Neural cell (in vitro differentiated cells): ENCODE data around the gene DLGAP4. TPM values are rescaled to one million over a fixed set of nuclear protein-coding genes. Genes with fewer than 3 reads are reported as not detected.

Source experiments
- H2AFZ ChIP-seq: fragments of 200-600, 300-800 bp; sonication (generic), shearing (Covaris generic); 2 replicates; pipeline ENCODE4 v1.6.0; 2014; ENCODE audit warnings: low read depth, mild to moderate bottlenecking, antibody characterized with exemption, low read length, moderate library complexity
- H3F3A ChIP-seq: fragments of 200-600 bp; shearing (Covaris generic); 2 replicates; pipeline ENCODE4 v1.6.1; 2016; ENCODE audit warnings: mild to moderate bottlenecking, moderate library complexity, mixed read lengths, antibody characterized with exemption, low read length; ENCODE audit not compliant: insufficient read depth, poor library complexity, severe bottlenecking
- H3K27ac ChIP-seq: fragments of 200-600, 300-800 bp; sonication (generic), shearing (Covaris generic); 2 replicates; pipeline ENCODE4 v1.5.1; 2014; ENCODE audit warnings: mild to moderate bottlenecking, low read length, moderate library complexity
- H3K27me3 ChIP-seq: fragments of 300-800, 200-600 bp; sonication (generic), shearing (Covaris generic); 2 replicates; pipeline ENCODE4 v1.6.0; 2014; ENCODE audit warnings: mild to moderate bottlenecking, low read depth, low read length, moderate library complexity; ENCODE audit not compliant: insufficient read depth
- H3K36me3 ChIP-seq: fragments of 300-800, 200-600 bp; sonication (generic), shearing (Covaris generic); 2 replicates; pipeline ENCODE4 v1.5.1; 2014; ENCODE audit warnings: mild to moderate bottlenecking, antibody characterized with exemption, low read length, moderate library complexity; ENCODE audit not compliant: insufficient read depth
- H3K4me2 ChIP-seq: fragments of 300-800, 200-600 bp; sonication (generic), shearing (Covaris generic); 2 replicates; pipeline ENCODE4 v1.6.0; 2014; ENCODE audit warnings: mild to moderate bottlenecking, low read length
- H3K4me3 ChIP-seq: fragments of 300-800, 200-600 bp; sonication (generic), shearing (Covaris generic); 2 replicates; pipeline ENCODE4 v1.5.1; 2014; ENCODE audit warnings: mild to moderate bottlenecking, low read length, moderate library complexity
- H3K79me2 ChIP-seq: fragments of 200-600 bp; shearing (Covaris generic); replicated peaks from 2 replicates; pipeline ENCODE4 v1.6.0; 2014; ENCODE audit warnings: mild to moderate bottlenecking, low read length, moderate library complexity; ENCODE audit not compliant: insufficient read depth
- H3K9ac ChIP-seq: fragments of 300-800, 200-600 bp; sonication (generic), shearing (Covaris generic); 2 replicates; pipeline ENCODE4 v1.6.1; 2016; ENCODE audit warnings: mild to moderate bottlenecking, low read length, mixed read lengths
- H3K9me2 ChIP-seq: fragments of 200-600 bp; shearing (Covaris generic); 2 replicates; pipeline ENCODE4 v1.6.1; 2016; ENCODE audit warnings: mild to moderate bottlenecking, low read length, mixed read lengths; ENCODE audit not compliant: insufficient read depth
- H3K9me3 ChIP-seq: fragments of 200-600, 300-800 bp; sonication (generic), shearing (Covaris generic); 2 replicates; pipeline ENCODE4 v1.6.1; 2016; ENCODE audit warnings: mild to moderate bottlenecking, mixed run types, low read length, moderate library complexity, mixed read lengths
- H4K20me1 ChIP-seq: fragments of 200-600 bp; shearing (Covaris generic); 2 replicates; pipeline ENCODE4 v1.6.1; 2016; ENCODE audit warnings: mild to moderate bottlenecking, mixed run types; ENCODE audit not compliant: insufficient read depth
- CTCF ChIP-seq: fragments of 450-650 bp; IDR thresholded peaks from 2 replicates; pipeline ENCODE4 v1.5.1; 2014; ENCODE audit warnings: antibody characterized with exemption, mild to moderate bottlenecking, moderate library complexity; ENCODE audit not compliant: poor library complexity, severe bottlenecking
- EP300 ChIP-seq: fragments of 450-650 bp; conservative IDR thresholded peaks from 2 replicates; pipeline ENCODE4 v1.6.1; 2014; ENCODE audit warnings: antibody characterized with exemption, mild to moderate bottlenecking, moderate library complexity; ENCODE audit not compliant: poor library complexity, severe bottlenecking
- EZH2 ChIP-seq: fragments of 200-600, 300-800 bp; shearing (Covaris generic), sonication (generic); IDR thresholded peaks from 2 replicates; pipeline ENCODE4 v1.6.1; 2014; ENCODE audit warnings: antibody characterized with exemption, low read length, borderline replicate concordance, mild to moderate bottlenecking; ENCODE audit not compliant: insufficient read depth, poor library complexity, severe bottlenecking
- MXI1 ChIP-seq: fragments of 450-650 bp; conservative IDR thresholded peaks from 2 replicates; pipeline ENCODE4 v1.6.1; 2014; ENCODE audit warnings: antibody characterized with exemption, mild to moderate bottlenecking; ENCODE audit not compliant: poor library complexity, severe bottlenecking
- POLR2AphosphoS5 ChIP-seq: IDR thresholded peaks from 2 replicates; pipeline ENCODE4 v1.6.1; 2012
- RAD21 ChIP-seq: fragments of 450-650 bp; conservative IDR thresholded peaks from 2 replicates; pipeline ENCODE4 v1.6.1; 2014; ENCODE audit warnings: antibody characterized with exemption, mild to moderate bottlenecking, moderate library complexity
- REST ChIP-seq: IDR thresholded peaks from 2 replicates; pipeline ENCODE4 v1.6.1; 2012; ENCODE audit warnings: borderline replicate concordance
- SMC3 ChIP-seq: fragments of 450-650 bp; conservative IDR thresholded peaks from 2 replicates; pipeline ENCODE4 v1.6.1; 2014; ENCODE audit warnings: antibody characterized with exemption, mild to moderate bottlenecking, moderate library complexity; ENCODE audit not compliant: poor library complexity
- TAF1 ChIP-seq: IDR thresholded peaks from 2 replicates; pipeline ENCODE4 v1.6.1; 2012; ENCODE audit warnings: low read depth
- polyA plus RNA-seq: library from polyadenylated mRNA; depleted of rRNA; stranded (reverse); fragments of >200 nt; gene quantifications from 2 replicates; pipeline ENCODE4 v1.2.3, GENCODE V29; 2014

DLGAP4 gene
- polyA plus RNA-seq, 1 donor from 2014 or later: 31.2 TPM

- Histone ChIP-seq H3F3A (no peaks in the 10 kb centered on the region), H3K79me2 (no peaks in the 10 kb centered on the region), H3K4me2 (no peak overlapping the region), H3K27ac (no peak overlapping the region), H3K9ac (no peak overlapping the region), H2AFZ (no peak overlapping the region), H3K36me3 (no peaks in the 10 kb centered on the region), H3K9me3 (no peaks in the 10 kb centered on the region), H4K20me1 (no peaks in the 10 kb centered on the region), H3K9me2 (no peaks in the 10 kb centered on the region), H3K4me3 (no peak overlapping the region), H3K27me3 (no peaks in the 10 kb centered on the region)
- no peak for TF ChIP-seq EZH2
Measured at GRCh38 chr20:36391955-36392354, 85.8 kb downstream of the DLGAP4 start.

DNA sequence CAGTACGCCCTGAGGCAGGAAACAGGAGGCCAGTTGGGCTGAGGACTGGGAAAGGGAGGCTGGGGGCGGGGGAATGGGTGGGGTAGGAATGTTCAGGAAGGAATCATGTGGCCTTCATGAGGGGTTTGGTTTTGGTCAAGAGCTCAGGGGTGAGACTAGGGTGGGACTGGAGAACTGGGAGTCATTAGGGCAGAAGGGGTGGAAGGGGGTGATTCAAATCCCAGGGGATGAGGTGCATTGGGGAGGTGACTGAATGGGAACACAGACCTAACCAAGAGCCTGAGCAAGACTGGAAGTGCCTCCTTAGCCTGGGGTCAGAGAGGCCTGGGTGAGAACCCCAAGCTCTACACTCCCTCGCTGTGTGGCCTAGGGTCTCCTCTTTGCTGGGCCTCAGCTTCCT lies 86.8 kb downstream of the DLGAP4 start:
- H3K79me2 ChIP-seq: no peaks in the 10 kb centered on the region
- H3K9me3 ChIP-seq: no peaks in the 10 kb centered on the region
- H3K4me2 ChIP-seq: no peak overlapping the region
- H3K4me3 ChIP-seq: no peak overlapping the region
- H3K36me3 ChIP-seq: no peaks in the 10 kb centered on the region
- H3K27ac ChIP-seq: no peak overlapping the region
- H2AFZ ChIP-seq: no peak overlapping the region
- H4K20me1 ChIP-seq: no peaks in the 10 kb centered on the region
- H3K9me2 ChIP-seq: no peaks in the 10 kb centered on the region
- no peaks in the 10 kb centered on the region for H3K27me3 ChIP-seq
- H3K9ac ChIP-seq: no peak overlapping the region
- TF ChIP-seq POLR2AphosphoS5 (no peak), SMC3 (no peak), CTCF (no peak), RAD21 (no peak), MXI1 (no peak), TAF1 (no peak), EP300 (no peak)
- H3F3A ChIP-seq: no peaks in the 10 kb centered on the region

DNA sequence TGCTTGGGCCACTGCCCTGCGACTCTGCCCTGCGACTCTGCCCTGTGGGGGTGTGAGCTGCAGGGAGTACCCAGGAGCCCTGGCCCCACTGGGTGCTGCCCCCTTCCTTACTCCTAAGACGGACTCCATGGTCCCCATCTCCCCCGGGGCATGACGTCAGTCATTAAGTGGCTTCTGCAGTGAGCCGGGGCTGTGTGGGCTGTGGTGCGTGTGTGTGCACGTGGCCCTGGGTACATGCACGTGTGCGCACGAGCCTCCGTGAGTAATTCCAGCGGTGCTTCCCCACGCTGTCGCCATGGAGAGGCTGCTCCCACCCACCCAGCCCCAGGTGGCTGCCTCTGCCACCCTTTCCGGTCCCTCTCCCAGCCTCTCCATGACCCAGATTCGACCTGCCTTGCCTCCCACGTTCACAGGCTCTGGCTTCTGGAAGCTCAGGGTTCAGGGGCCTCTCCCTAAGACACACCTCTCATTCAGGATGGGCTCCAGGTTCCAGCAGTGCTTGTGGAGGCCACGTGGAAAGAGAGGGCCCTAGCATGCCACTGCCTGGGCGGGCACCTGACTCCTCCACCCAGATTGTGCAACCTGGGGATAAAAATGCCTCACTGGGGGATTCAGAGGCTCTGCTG lies 88.3 kb downstream of the DLGAP4 start:
- Histone ChIP-seq H3F3A (no peaks in the 10 kb centered on the region), H2AFZ (no peak overlapping the region), H3K36me3 (no peaks in the 10 kb centered on the region), H3K9me3 (no peaks in the 10 kb centered on the region), H3K9ac (no peak overlapping the region), H3K4me2 (no peak overlapping the region), H3K27me3 (no peaks in the 10 kb centered on the region), H3K9me2 (no peaks in the 10 kb centered on the region), H3K79me2 (no peaks in the 10 kb centered on the region), H4K20me1 (no peaks in the 10 kb centered on the region), H3K4me3 (no peak overlapping the region), H3K27ac (no peak overlapping the region)
- TF ChIP-seq RAD21: no peak
- TF ChIP-seq EZH2: no peak
- TF ChIP-seq POLR2AphosphoS5: no peak
- TF ChIP-seq REST: no peak
- TF ChIP-seq EP300: no peak
- no peak for TF ChIP-seq TAF1
- TF ChIP-seq SMC3: no peak
- no peak for TF ChIP-seq MXI1
- TF ChIP-seq CTCF: no peak
